Colonic mucosa (tissue), 4 donors: Measurements from ENCODE around the gene GP1BB. TPM values are rescaled to one million over a fixed set of nuclear protein-coding genes. Genes with fewer than 3 reads are reported as not detected.

Experiments used
- DNase-seq: peaks from one replicate; pipeline ENCODE4 v3.0.0-alpha.2; 2020
- H3K27ac ChIP-seq: fragments of 200-600 bp; one replicate; pipeline ENCODE4 v1.8.0; 2021
- H3K27me3 ChIP-seq: fragments of 200-600 bp; one replicate; pipeline ENCODE4 v1.8.0; 2021
- H3K36me3 ChIP-seq: fragments of 200-600 bp; one replicate; pipeline ENCODE4 v1.8.0; 2021
- H3K4me1 ChIP-seq: fragments of 200-600 bp; one replicate; pipeline ENCODE4 v1.8.0; 2021; ENCODE audit warnings: mild to moderate bottlenecking
- H3K4me3 ChIP-seq: fragments of 200-600 bp; one replicate; pipeline ENCODE4 v1.8.0; 2021
- H3K9ac ChIP-seq, 2 donors: one replicate each; pipeline ENCODE4 v1.7.0; 2013; ENCODE audit warnings: control low read depth in 2 of 2, low read depth in 2 of 2, low read length in 2 of 2
- H3K9me3 ChIP-seq: fragments of 200-600 bp; one replicate; pipeline ENCODE4 v1.8.0; 2021
- CTCF ChIP-seq: fragments of 200-600 bp; IDR thresholded peaks from one replicate; pipeline ENCODE4 v1.8.0; 2022; ENCODE audit warnings: antibody characterized with exemption, mild to moderate bottlenecking
- intact Hi-C: fragments of 100-400 bp; cut with DNase I; formaldehyde crosslinking; loops from one replicate; pipeline ENCODE4 v1.14.1; 2022
- total RNA-seq, 2 donors: library from RNA; stranded (reverse); fragmentation: NEBNext Ultra II Directional in 1 of 2; extraction: Animal tissue kit (Norgen Biotek cat#: 25700) in 1 of 2; gene quantifications; one replicate each; pipeline ENCODE4 v1.2.1, GENCODE V29; 2021
- donor health status: healthy.
- donor health status: DM: no; HTN: no; CAD: no.
- donor health status: DM: no; HTN: no; CAD: no.

The GP1BB gene
- total RNA-seq, 2 donors from 2014 or later: 0.45 to 1.1 TPM

GRCh38 chr22:19700790-19701419 is 22.4 kb upstream of the GP1BB start:
- TF ChIP-seq CTCF: no peak
- no peaks in the 10 kb centered on the region for H3K4me1 ChIP-seq
- H3K9me3 ChIP-seq: no peaks in the 10 kb centered on the region
- H3K27ac ChIP-seq: no peak overlapping the region
- DNase-seq: no peak
- no peaks in the 10 kb centered on the region for H3K36me3 ChIP-seq
- no peaks in the 10 kb centered on the region for H3K27me3 ChIP-seq
- H3K4me3 ChIP-seq: no peak overlapping the region
- H3K9ac ChIP-seq: no peak overlapping the region
- intact Hi-C loops: no loop called here

- DNase-seq: no peak
- Histone ChIP-seq H3K27me3 (no peaks in the 10 kb centered on the region), H3K9me3 (no peaks in the 10 kb centered on the region), H3K4me3 (no peak overlapping the region), H3K36me3 (no peaks in the 10 kb centered on the region), H3K9ac (no peak overlapping the region), H3K27ac (no peak overlapping the region), H3K4me1 (no peaks in the 10 kb centered on the region)
- no peak for TF ChIP-seq CTCF
- intact Hi-C loops: no loop called here
These were observed 21.8 kb upstream of the GP1BB start for GRCh38 chr22:19701420-19702145.

- DNase-seq: no peak
- intact Hi-C loops: no loop called here
- H3K9me3 ChIP-seq: no peaks in the 10 kb centered on the region
- no peak overlapping the region for H3K4me3 ChIP-seq
- H3K36me3 ChIP-seq: no peaks in the 10 kb centered on the region
- no peak overlapping the region for H3K27ac ChIP-seq
- TF ChIP-seq CTCF: no peak
- no peaks in the 10 kb centered on the region for H3K27me3 ChIP-seq
- H3K4me1 ChIP-seq: no peaks in the 10 kb centered on the region
- H3K9ac ChIP-seq: no peak overlapping the region
These were observed 19.5 kb upstream of the GP1BB start for GRCh38 chr22:19703869-19704268.

- H3K27ac ChIP-seq: no peak overlapping the region
- intact Hi-C loops: no loop called here
- no peak overlapping the region for H3K9ac ChIP-seq
- DNase-seq: no peak
- H3K4me1 ChIP-seq: no peaks in the 10 kb centered on the region
- TF ChIP-seq CTCF: no peak
- no peaks in the 10 kb centered on the region for H3K36me3 ChIP-seq
- no peak overlapping the region for H3K4me3 ChIP-seq
- H3K27me3 ChIP-seq: no peaks in the 10 kb centered on the region
- H3K9me3 ChIP-seq: no peaks in the 10 kb centered on the region
These were observed 18.9 kb upstream of the GP1BB start for GRCh38 chr22:19704355-19705015.

- Histone ChIP-seq H3K4me1 (no peaks in the 10 kb centered on the region), H3K27me3 (no peaks in the 10 kb centered on the region), H3K36me3 (no peaks in the 10 kb centered on the region), H3K9me3 (no peaks in the 10 kb centered on the region), H3K4me3 (no peak overlapping the region), H3K9ac (no peak overlapping the region), H3K27ac (no peak overlapping the region)
- no peak for DNase-seq
- intact Hi-C loops: no loop called here
- TF ChIP-seq CTCF: no peak
These were observed 18.0 kb upstream of the GP1BB start for GRCh38 chr22:19705181-19705934.
